ENCODE measurements around the gene ITGB3. TPM values are rescaled to one million over a fixed set of nuclear protein-coding genes. Genes with fewer than 3 reads are reported as not detected.
A peak's percentile ranks its signal among the peaks of the same experiment; 100 is the strongest.

ITGB3 gene
- total RNA-seq, 1 donor: 22.0 TPM

GRCh38 chr17:47254403-47254943, 846 bp downstream of the ITGB3 start:
- DNase-seq (ENCODE audit: low read depth): no peak
- H3K4me3 ChIP-seq (ENCODE audit: low read depth, low read length): peak overlapping the region; percentile 77
- TF ChIP-seq, protein P1, sequence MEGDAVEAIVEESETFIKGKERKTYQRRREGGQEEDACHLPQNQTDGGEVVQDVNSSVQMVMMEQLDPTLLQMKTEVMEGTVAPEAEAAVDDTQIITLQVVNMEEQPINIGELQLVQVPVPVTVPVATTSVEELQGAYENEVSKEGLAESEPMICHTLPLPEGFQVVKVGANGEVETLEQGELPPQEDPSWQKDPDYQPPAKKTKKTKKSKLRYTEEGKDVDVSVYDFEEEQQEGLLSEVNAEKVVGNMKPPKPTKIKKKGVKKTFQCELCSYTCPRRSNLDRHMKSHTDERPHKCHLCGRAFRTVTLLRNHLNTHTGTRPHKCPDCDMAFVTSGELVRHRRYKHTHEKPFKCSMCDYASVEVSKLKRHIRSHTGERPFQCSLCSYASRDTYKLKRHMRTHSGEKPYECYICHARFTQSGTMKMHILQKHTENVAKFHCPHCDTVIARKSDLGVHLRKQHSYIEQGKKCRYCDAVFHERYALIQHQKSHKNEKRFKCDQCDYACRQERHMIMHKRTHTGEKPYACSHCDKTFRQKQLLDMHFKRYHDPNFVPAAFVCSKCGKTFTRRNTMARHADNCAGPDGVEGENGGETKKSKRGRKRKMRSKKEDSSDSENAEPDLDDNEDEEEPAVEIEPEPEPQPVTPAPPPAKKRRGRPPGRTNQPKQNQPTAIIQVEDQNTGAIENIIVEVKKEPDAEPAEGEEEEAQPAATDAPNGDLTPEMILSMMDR (IDR thresholded peaks at IDR 0.05; ENCODE audit: insufficient read depth, low read length): no peak

GRCh38 chr17:47257651-47258339, 4.2 kb downstream of the ITGB3 start:
- TF ChIP-seq, protein P1 (IDR thresholded peaks at IDR 0.05; ENCODE audit: insufficient read depth, low read length): no peak
- H3K4me3 ChIP-seq (ENCODE audit: low read depth, low read length): no peak overlapping the region
- DNase-seq (ENCODE audit: low read depth): peak; percentile 67

DNA sequence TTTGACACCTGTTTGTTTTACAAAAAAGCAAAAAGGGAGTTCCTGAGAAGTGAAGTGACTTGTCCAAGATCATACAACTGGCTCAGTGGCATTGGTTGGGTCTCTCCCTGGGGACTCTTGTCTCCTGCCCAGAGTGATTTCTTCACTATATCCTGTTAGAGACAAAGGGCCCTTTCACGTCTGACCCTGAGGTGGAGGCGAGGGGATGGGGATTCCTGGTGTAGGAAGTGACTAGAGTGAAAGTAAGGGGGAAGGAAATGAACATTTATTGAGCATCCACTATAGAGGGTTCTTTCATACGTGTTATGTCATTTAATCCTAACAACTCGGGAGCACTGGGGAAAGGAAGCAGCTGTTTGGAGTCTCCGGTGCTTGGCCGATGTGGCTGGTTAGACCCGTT, 9.0 kb downstream of the ITGB3 start:
- DNase-seq (ENCODE audit: low read depth): no peak
- H3K4me3 ChIP-seq (ENCODE audit: low read depth, low read length): no peak overlapping the region
- TF ChIP-seq, protein P1 (IDR thresholded peaks at IDR 0.05; ENCODE audit: insufficient read depth, low read length): no peak

GRCh38 chr17:47264166-47264565, 10.5 kb downstream of the ITGB3 start:
- no peak for DNase-seq (ENCODE audit: low read depth)
- TF ChIP-seq, protein P1 (IDR thresholded peaks at IDR 0.05; ENCODE audit: insufficient read depth, low read length): no peak
- H3K4me3 ChIP-seq (ENCODE audit: low read depth, low read length): no peak overlapping the region

DNA sequence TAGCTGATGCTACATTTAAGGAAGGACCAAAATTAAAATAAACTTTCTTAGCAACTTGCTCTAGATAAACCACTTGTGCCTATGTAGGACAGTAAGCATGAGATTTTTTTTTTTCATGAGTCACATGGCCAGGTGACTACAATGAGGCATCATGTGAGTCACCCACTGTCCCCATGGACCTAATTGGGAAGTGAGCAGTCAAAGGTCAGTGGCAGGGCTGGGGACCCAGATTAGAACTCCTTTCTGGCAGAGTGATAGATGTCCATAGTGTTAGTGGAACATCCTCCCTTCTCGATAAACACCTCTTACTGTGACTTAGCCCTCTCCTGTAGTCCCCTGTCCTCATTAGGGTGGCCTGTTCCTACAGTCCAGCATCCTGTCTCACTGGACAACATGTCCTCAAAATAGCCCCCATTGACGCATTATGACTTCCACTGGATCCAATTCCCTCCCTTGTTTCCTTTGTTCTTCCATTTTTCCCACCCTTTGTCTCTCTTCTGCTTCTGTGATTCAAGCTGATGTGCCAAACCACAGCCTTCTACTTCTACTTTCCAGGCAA, 12.4 kb downstream of the ITGB3 start:
- DNase-seq (ENCODE audit: low read depth): peak; percentile 75
- H3K4me3 ChIP-seq (ENCODE audit: low read depth, low read length): no peak overlapping the region
- TF ChIP-seq, protein P1 (IDR thresholded peaks at IDR 0.05; ENCODE audit: insufficient read depth, low read length): no peak

DNA sequence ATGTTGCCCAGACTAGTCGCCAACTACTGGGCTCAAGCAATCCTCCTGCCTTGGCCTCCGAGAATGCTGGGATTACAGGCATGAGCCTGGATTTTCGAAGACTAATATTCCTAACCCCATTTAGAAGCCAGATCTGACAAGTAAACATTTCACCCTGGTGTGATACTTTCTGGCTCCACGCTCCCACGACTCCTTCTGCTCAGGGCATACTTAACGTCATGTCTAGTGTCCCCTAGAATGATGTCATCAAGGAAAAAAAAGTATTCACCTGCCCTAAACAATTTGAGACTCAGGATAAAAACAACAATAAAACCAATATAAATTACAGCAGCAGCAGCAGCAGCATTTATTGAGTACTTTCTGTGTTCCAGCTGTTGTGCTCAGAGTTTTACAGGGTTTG, 13.2 kb downstream of the ITGB3 start:
- DNase-seq (ENCODE audit: low read depth): no peak
- H3K4me3 ChIP-seq (ENCODE audit: low read depth, low read length): no peak overlapping the region
- TF ChIP-seq, protein P1 (IDR thresholded peaks at IDR 0.05; ENCODE audit: insufficient read depth, low read length): no peak
